Erythroblast (primary cell): ENCODE measurements around the gene BICDL1.

Source experiments
- GATA1 ChIP-seq: IDR thresholded peaks from 2 replicates; pipeline ENCODE4 v1.6.1; 2011; ENCODE audit warnings: low read depth, mild to moderate bottlenecking, control low read depth, low read length, moderate library complexity
- POLR2A ChIP-seq: IDR thresholded peaks from 2 replicates; pipeline ENCODE4 v1.6.1; 2011; ENCODE audit warnings: mild to moderate bottlenecking, low read length

DNA sequence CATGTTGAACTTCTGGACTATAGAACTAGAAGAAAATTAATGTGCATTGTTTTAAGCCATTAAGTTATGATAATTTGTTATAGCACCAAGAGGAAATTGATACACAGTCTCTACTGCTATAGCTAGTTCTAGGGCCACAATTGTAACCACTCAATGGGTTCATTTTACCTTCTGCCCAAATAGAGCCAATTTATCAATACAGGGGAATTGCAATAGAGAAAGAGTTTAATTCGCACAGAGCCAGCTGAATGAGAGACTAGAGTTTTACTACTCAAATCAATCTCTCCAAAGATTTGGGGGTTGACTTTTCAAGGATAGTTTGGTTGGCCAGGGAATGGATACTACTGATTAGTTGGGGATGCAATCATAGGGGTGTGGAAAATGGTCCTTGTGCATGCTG is 31.9 kb upstream of the BICDL1 start:
- TF ChIP-seq POLR2A: no peak
- no peak for TF ChIP-seq GATA1
